ENCODE data around the gene MAP3K2.
"Not testable (repeated sequence)": the region's sequence is repeated elsewhere in the genome, so short reads cannot be mapped to it uniquely, and the experiment has no call there.

MAP3K2 gene

GRCh38 chr2:127382831-127383230, 4.9 kb downstream of the MAP3K2 start:
- no peak for DNase-seq (ENCODE audit: low spot score)

GRCh38 chr2:127381762-127382161, 6.0 kb downstream of the MAP3K2 start:
- DNase-seq (ENCODE audit: low spot score): no peak

GRCh38 chr2:127379712-127380355, 7.9 kb downstream of the MAP3K2 start:
- DNase-seq (ENCODE audit: low spot score): no peak

- DNase-seq (ENCODE audit: low spot score): no peak
These were observed 9.1 kb downstream of the MAP3K2 start for GRCh38 chr2:127378720-127379119.

GRCh38 chr2:127377262-127377661, 10.5 kb downstream of the MAP3K2 start:
- DNase-seq (ENCODE audit: low spot score): no peak

GRCh38 chr2:127376257-127376656, 11.5 kb downstream of the MAP3K2 start:
- no peak for DNase-seq (ENCODE audit: low spot score)

- DNase-seq (ENCODE audit: low spot score): no peak
These were observed 14.3 kb downstream of the MAP3K2 start for GRCh38 chr2:127373362-127374083.

GRCh38 chr2:127371037-127371436, 16.7 kb downstream of the MAP3K2 start:
- no peak for DNase-seq (ENCODE audit: low spot score)

GRCh38 chr2:127370010-127370409, 17.8 kb downstream of the MAP3K2 start:
- no peak for DNase-seq (ENCODE audit: low spot score)

GRCh38 chr2:127365211-127365643, 22.5 kb downstream of the MAP3K2 start:
- DNase-seq (ENCODE audit: low spot score): no peak

- DNase-seq (ENCODE audit: low spot score): peak; percentile 18
These were observed 24.8 kb downstream of the MAP3K2 start for GRCh38 chr2:127362971-127363370.

GRCh38 chr2:127361929-127362885, 25.6 kb downstream of the MAP3K2 start:
- DNase-seq (ENCODE audit: low spot score): no peak

GRCh38 chr2:127360242-127360641, 27.5 kb downstream of the MAP3K2 start:
- DNase-seq (ENCODE audit: low spot score): no peak

- DNase-seq (ENCODE audit: low spot score): no peak
These were observed 28.3 kb downstream of the MAP3K2 start for GRCh38 chr2:127359520-127359919.

- no peak for DNase-seq (ENCODE audit: low spot score)
These were observed 28.8 kb downstream of the MAP3K2 start for GRCh38 chr2:127358971-127359370.

GRCh38 chr2:127358044-127358443, 29.7 kb downstream of the MAP3K2 start:
- DNase-seq (ENCODE audit: low spot score): no peak

- DNase-seq (ENCODE audit: low spot score): no peak
These were observed 30.2 kb downstream of the MAP3K2 start for GRCh38 chr2:127357591-127357990.

GRCh38 chr2:127356531-127356930, 31.2 kb downstream of the MAP3K2 start:
- no peak for DNase-seq (ENCODE audit: low spot score)

- no peak for DNase-seq (ENCODE audit: low spot score)
These were observed 32.3 kb downstream of the MAP3K2 start for GRCh38 chr2:127355407-127356008.

GRCh38 chr2:127353873-127354676, 33.7 kb downstream of the MAP3K2 start:
- not testable (repeated sequence) for DNase-seq (ENCODE audit: low spot score)

- not testable (repeated sequence) for DNase-seq (ENCODE audit: low spot score)
These were observed 34.6 kb downstream of the MAP3K2 start for GRCh38 chr2:127353223-127353622.

Data from putamen (tissue), 1 donor.